Islet of Langerhans (tissue), 1 donor: ENCODE data around the gene CNGB1.
"Not testable (repeated sequence)": the region's sequence is repeated elsewhere in the genome, so short reads cannot be mapped to it uniquely, and the experiment has no call there.

Source experiments
- FAIRE-seq: peaks from one replicate; lab custom pipeline; 2011; peaks lifted over from hg19 to GRCh38; lab: Jason Lieb, UNC

Gene CNGB1

DNA sequence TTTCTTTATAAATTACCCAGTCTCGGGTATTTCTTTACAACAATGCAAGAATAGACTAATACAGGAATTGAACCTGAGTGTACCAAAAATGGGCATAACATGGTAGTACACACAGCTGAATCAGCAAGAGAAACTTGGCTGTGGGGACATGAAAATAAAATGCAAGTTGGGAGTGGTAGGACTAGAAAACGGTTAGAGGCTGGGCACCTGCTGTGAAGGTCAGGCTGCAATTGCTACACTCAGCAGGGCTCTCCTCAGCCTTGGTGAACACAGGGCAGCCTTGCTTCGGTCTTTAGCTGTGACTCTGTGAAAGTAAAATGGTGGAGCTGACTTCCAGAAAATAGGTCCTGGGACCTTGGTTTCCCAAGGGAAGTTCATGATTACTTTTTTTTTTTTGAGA lies 45.6 kb downstream of the CNGB1 start:
- FAIRE-seq, result no peak

DNA sequence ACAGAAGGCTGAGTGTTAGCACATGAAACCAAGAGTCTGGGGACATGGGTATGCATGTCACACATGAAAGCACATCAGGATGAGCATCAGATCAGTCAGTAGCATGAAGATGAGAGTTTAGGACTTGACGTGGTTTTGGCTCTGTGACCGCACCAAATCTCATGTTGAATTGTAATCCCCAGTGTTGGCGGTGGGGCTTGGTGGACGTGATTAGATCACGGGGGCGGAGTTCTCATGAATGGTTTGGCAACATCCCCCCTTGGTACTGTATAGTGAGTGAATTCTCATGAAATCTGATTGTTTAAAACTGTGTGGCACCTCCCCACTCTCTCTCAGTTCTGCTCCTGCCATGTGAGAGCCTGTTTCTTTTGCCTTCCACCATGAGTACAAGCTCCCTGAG lies 46.4 kb downstream of the CNGB1 start:
- FAIRE-seq, result no peak

DNA sequence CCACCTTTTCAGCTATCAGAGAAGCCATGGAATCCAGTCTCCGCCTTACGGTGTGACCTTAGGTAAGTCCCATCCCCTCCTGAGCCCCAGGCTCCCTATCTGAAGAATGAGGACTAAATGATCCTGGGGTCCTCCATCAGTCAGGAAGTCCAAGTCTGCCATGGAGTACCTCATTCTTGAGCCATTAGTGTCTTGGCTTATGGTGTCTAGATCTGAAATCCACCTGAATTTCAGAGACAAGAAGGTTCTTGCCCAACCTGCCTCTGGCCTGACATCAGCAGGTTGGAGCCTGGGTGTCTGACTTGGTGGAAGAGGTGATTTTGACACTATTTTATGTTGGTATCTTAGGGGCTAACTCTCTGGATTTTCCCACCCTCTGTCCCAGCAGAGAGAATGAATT lies 47.1 kb downstream of the CNGB1 start:
- FAIRE-seq, result no peak

DNA sequence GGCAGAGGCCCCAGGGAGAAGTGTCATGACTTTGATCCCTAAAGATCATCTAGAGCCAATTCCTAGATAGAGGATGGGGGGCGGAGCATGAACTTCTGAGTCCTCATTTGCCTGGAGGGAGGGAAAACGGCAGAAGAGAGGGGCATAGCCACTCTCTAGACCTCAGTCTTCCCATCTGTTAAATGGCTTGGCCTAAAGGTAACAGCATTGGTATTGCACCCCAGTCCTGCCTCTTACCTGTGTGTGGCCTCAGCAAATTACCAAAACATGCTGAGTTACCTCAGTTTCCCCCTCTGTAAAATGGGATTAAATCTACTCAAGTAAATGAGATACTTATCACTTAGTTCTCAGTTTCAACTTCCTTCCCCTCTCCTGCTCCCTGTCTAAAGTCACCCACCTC lies 47.5 kb downstream of the CNGB1 start:
- no peak for FAIRE-seq

- no peak for FAIRE-seq
These were observed 50.1 kb downstream of the CNGB1 start for GRCh38 chr16:57920880-57921229.

DNA sequence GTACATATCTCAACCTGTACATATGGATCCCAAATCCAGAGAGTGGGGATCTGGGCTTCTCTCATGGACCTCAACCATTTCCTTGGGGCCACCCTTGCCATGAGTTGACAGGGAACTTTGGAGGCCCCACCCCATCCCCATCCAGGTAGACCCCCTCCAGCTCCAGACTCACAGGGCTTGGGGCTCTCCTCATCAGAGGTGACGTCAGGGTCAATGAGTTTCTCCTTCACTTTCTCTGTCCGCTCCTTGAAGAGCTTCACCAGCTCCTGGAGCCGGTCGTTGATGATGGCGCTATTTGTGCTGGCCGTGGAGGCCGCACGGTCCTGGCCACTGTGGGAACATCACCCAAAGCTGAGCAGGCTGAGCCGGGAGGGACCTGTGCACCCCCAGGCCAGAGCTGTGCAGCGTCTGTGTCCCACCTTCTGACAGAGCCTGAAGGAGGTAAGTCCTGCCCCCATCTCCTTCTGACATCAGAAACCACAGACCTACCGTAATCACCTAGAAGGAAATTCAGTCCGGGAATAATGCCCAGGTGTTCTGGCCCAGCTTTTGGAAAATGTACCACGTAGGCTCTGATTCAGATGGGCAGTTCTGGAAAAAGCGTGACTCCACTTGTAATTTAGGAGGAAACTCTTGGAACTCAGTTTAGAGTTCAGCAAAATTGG lies 50.6 kb downstream of the CNGB1 start:
- no peak for FAIRE-seq

DNA sequence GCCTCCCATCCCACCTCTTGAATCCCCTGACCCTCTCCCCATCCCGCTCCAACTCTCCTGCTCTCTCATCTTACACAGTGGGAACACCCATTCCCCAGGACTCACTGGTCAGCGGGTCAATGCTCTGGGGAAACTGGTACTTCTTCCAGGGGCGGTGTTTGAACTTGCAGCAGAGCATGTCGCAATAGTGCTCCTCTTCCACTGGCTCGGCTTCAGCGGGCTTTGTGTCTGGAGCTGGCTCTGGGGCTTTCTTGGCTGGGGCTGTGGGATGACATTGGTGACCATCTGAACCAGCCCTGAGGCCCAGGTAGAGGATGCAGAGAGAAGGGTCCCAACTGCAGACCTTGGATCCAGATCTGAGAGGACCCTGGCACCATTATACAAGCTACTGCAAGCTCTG lies 51.9 kb downstream of the CNGB1 start:
- no peak for FAIRE-seq

- FAIRE-seq, result no peak
These were observed 52.5 kb downstream of the CNGB1 start for GRCh38 chr16:57918444-57918843.

DNA sequence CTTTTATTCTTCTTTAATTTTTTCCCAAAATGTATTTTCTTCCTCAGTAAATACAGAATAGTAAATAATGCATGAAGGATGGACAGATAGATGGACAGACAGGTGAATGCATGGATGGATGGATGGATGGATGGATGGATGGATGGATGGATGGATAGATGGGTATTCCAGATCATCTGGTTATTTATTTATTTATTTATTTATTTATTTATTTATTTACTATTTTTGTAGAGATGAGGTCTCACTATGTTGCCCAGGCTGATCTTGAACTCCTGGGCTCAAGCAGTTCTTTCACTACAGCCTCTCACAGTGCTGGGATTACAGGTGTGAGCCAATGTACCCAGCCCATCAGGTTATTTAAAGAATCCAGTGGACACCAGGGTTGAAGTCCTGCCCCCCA lies 53.0 kb downstream of the CNGB1 start:
- FAIRE-seq, result not testable (repeated sequence)

DNA sequence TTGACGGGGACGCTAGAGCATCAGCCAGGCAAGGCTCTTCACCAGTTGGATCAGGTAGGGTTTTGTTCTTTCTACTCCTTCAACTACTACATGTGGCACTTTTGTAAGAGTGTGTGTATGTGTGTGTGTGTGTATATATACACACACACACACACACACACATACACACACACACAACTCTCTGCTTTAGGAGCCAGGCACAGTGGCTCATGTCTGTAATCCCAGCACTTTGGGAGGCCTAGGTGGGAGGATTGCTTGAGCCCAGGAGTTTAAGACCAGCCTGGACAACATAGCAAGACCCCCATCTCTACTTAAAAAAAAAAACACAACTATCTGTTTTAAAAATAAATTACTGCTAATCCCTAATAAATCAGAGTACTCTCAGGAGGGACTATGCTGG lies 53.4 kb downstream of the CNGB1 start:
- FAIRE-seq, result not testable (repeated sequence)

DNA sequence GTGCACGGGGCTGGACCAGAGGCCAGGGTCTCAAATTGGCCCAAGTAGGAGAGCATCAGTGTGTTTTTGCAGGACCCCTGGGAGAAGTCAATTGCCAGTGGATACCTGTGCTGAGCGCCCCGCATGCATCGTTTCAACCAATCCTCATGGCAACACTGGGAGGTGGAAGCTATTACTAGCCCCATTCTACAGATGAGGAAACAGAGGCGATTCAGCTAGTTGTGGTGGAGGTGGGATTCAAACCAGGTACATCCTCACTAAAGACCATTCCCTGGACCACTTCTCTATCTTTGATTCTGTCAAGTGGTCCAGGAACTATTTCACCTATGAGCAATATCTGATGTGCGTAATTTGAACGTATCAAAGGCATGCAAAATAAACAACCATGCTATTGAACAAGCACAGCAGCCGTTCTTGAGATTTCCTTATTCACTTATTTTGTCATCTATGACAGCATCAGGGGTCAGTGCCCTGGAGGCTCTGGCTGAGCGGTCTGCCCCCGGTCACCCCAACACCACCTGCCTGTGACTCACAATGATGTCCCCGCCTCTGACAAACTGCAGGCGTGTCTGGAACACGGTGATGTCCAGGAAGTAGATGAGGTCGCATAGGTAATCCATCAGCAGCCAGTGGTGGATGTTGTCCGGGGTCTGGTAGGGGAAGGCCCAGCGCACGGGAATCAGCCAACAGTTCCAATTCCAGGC lies 54.0 kb downstream of the CNGB1 start:
- FAIRE-seq, result no peak

DNA sequence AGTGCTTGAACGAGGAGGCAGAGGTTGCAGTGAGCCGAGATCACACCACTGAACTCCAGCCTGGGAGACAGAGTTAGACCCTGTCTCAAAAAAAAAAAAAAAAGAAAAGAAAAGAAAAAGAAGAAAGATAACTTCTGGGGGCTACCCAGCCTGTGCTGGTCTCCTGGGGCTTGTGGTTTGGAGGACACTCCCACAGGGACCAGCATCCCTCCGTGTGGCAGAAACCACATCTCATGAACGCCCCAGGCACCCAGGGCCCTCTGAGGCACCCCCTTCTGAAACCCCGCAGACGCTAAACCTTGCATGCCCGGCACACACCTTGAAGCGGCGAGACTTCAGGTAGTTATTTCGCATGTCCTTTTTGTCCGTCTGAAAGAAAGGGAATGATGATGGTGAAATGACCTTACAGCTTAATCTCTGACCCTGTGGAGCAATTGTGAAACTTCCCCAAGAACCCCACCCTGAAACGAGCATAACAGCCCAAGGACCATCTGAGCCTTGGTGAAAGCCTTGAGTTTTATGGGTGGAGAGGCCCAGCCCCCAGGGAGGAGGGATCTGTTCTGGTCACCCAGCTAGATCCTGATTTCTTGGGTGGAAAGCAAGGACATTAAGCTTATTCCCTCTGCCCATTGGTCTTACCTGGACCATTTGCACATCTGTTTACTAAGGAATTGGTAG lies 55.0 kb downstream of the CNGB1 start:
- no peak for FAIRE-seq

DNA sequence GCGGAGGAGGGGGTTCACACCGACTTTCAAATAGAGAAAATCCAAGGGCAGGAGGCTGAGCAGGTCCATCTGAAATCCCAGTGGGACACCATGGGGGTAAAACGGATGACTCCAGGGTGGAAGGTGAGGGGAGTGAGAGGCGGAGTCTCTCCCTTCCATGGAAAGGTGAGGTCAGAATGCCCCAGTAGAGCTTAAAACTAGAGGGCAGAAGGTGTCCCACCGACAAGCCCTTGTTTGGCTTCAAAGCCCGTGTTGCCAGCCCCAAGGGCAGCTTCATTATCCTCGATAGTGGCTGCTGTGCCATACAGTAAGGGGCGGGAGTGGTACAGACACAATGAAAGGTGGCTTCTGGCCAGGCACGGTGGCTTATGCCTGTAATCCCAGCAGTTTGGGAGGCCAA lies 55.7 kb downstream of the CNGB1 start:
- no peak for FAIRE-seq

GRCh38 chr16:57914244-57915173 lies 56.4 kb downstream of the CNGB1 start:
- FAIRE-seq, result no peak

DNA sequence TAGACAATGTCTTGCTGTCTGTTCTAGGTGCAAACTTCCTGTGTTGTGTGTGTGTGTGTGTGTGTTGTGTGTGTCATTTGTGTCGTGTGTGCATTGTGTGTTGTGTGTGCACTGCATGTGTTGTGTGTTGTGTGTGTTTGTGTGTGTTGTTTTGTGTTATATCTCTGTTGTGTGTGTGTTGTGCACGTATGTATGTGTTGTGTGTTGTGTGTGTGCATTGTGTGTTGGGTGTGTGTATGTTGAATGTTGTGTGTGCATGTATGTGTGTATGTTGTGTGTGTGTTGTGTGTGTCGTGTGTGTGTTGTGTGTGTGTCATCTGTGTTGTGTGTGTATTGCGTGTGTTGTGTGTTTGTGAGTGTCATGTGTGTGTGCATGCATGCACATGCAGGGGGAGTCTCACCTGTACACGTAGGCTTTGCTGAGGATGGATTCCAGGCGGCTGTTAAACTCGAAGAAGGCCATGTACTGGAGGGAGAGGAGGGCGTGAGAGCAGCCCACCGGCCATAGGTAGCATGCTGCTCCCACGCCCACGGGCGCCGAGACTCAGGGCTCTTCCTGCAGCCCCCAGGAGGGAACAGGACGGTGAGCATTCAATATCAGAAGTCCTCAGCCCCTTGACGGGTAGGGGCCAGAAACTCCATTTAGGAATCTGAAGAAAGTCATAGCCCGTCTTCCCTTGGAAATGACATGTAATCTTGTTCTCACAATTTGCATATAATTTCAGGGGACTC lies 58.2 kb downstream of the CNGB1 start:
- FAIRE-seq, result no peak

- no peak for FAIRE-seq
These were observed 59.2 kb downstream of the CNGB1 start for GRCh38 chr16:57911743-57912142.

- no peak for FAIRE-seq
These were observed 60.2 kb downstream of the CNGB1 start for GRCh38 chr16:57910696-57911095.

- no peak for FAIRE-seq
These were observed 62.4 kb downstream of the CNGB1 start for GRCh38 chr16:57908409-57908987.

- FAIRE-seq, result no peak
These were observed 64.3 kb downstream of the CNGB1 start for GRCh38 chr16:57906382-57907316.

- no peak for FAIRE-seq
These were observed 66.8 kb downstream of the CNGB1 start for GRCh38 chr16:57904101-57904500.
